Endodermal cell (in vitro differentiated cells): ENCODE data around the gene MYBBP1A. TPM values are rescaled to one million over a fixed set of nuclear protein-coding genes. Genes with fewer than 3 reads are reported as not detected.

Source experiments
- DNase-seq: peaks from one replicate; pipeline ENCODE4 v3.0.0-alpha.2; 2017
- H3K27ac ChIP-seq: 2 replicates; pipeline ENCODE4 v1.5.1; 2013; ENCODE audit warnings: mild to moderate bottlenecking, low read depth, low read length, moderate library complexity
- H3K27me3 ChIP-seq: 2 replicates; pipeline ENCODE4 v1.6.1; 2013; ENCODE audit warnings: mild to moderate bottlenecking, low read length, moderate library complexity; ENCODE audit not compliant: insufficient read depth, control insufficient read depth, poor library complexity, severe bottlenecking
- H3K36me3 ChIP-seq: 2 replicates; pipeline ENCODE4 v1.7.0; 2013; ENCODE audit warnings: mild to moderate bottlenecking, low read length, moderate library complexity; ENCODE audit not compliant: control insufficient read depth, insufficient read depth
- H3K4me1 ChIP-seq: one replicate; pipeline ENCODE4 v1.7.0; 2013; ENCODE audit warnings: low read length; ENCODE audit not compliant: control insufficient read depth, insufficient read depth
- H3K4me3 ChIP-seq: 2 replicates; pipeline ENCODE4 v1.5.1; 2013; ENCODE audit warnings: mild to moderate bottlenecking, low read length, moderate library complexity
- H3K9ac ChIP-seq: 2 replicates; pipeline ENCODE4 v1.6.1; 2013; ENCODE audit warnings: mild to moderate bottlenecking, low read length, moderate library complexity; ENCODE audit not compliant: poor library complexity, severe bottlenecking; ENCODE audit errors: extremely low read depth
- H3K9me3 ChIP-seq: 2 replicates; pipeline ENCODE4 v1.6.1; 2013; ENCODE audit warnings: mild to moderate bottlenecking, low read length, moderate library complexity; ENCODE audit not compliant: control insufficient read depth
- H3K27ac Mint-ChIP-seq: 2 replicates; pipeline ENCODE4 v1.8.0; 2020; ENCODE audit warnings: mixed read lengths
- H3K27me3 Mint-ChIP-seq: 2 replicates; pipeline ENCODE4 v1.8.0; 2021; ENCODE audit warnings: mild to moderate bottlenecking, mixed read lengths; ENCODE audit not compliant: insufficient read depth
- H3K36me3 Mint-ChIP-seq: 2 replicates; pipeline ENCODE4 v1.8.0; 2020; ENCODE audit warnings: low read depth, mixed read lengths
- H3K4me1 Mint-ChIP-seq: 2 replicates; pipeline ENCODE4 v1.8.0; 2020; ENCODE audit warnings: mixed read lengths
- H3K4me3 Mint-ChIP-seq: 2 replicates; pipeline ENCODE4 v1.8.0; 2020; ENCODE audit warnings: mild to moderate bottlenecking, moderate library complexity, mixed read lengths
- H3K9me3 Mint-ChIP-seq: 2 replicates; pipeline ENCODE4 v1.8.0; 2020; ENCODE audit warnings: mild to moderate bottlenecking, mixed read lengths
- CTCF ChIP-seq: fragments of 200-600 bp; sonication (generic); conservative IDR thresholded peaks from 2 replicates; pipeline ENCODE4 v1.5.0; 2021; ENCODE audit warnings: antibody characterized with exemption, mild to moderate bottlenecking
- WGBS, 2 experiments: methylation state at CpG; one replicate each; pipeline versions ENCODE4 v1.1.5 to v1.1.7; 2013; ENCODE audit warnings: missing lambda C conversion rate in 2 of 2, mixed read lengths in 1 of 2; ENCODE audit not compliant: insufficient coverage in 1 of 2, insufficient read length in 1 of 2; 5-methylcytosine and 5-hydroxymethylcytosine counted together
- total RNA-seq, 2 donors: library from RNA; stranded (reverse); fragmentation: NEBNext Ultra II Directional in 1 of 2; extraction: Animal tissue kit (Norgen Biotek cat#: 25700) in 1 of 2; gene quantifications; 2 replicates in 1 of 2; 3 replicates in 1 of 2; pipeline ENCODE4 v1.2.1, GENCODE V29; 2021

Gene MYBBP1A
- total RNA-seq, 2 donors from 2014 or later = 55.6 to 70.9 TPM

- no peaks in the 10 kb centered on the region for H3K36me3 Mint-ChIP-seq
- H3K4me1 Mint-ChIP-seq = no peaks in the 10 kb centered on the region
- no peaks in the 10 kb centered on the region for H3K36me3 ChIP-seq
- H3K4me3 ChIP-seq = no peak overlapping the region
- no peaks in the 10 kb centered on the region for H3K9me3 ChIP-seq
- no peak for DNase-seq
- H3K27me3 ChIP-seq = no peaks in the 10 kb centered on the region
- no peak overlapping the region for H3K27ac Mint-ChIP-seq
- H3K27me3 Mint-ChIP-seq = peaks cover 9% of the 10 kb centered on the region
- no peak overlapping the region for H3K27ac ChIP-seq
- H3K9ac ChIP-seq = no peak overlapping the region
- H3K4me3 Mint-ChIP-seq = no peak overlapping the region
- no peaks in the 10 kb centered on the region for H3K4me1 ChIP-seq
- no peak for TF ChIP-seq CTCF
- 88% methylated on average over 6 to 11 of the region's 11 CpGs for WGBS, 2 experiments
- no peaks in the 10 kb centered on the region for H3K9me3 Mint-ChIP-seq
Observed at GRCh38 chr17:4510618-4510941, 44.6 kb downstream of the MYBBP1A start.

- Mint-ChIP-seq H3K27me3 (peaks cover 9% of the 10 kb centered on the region), H3K36me3 (no peaks in the 10 kb centered on the region), H3K9me3 (no peaks in the 10 kb centered on the region), H3K27ac (no peak overlapping the region), H3K4me1 (peaks cover 2% of the 10 kb centered on the region), H3K4me3 (no peak overlapping the region)
- Histone ChIP-seq H3K4me3 (no peak overlapping the region), H3K36me3 (no peaks in the 10 kb centered on the region), H3K27ac (no peak overlapping the region), H3K9me3 (no peaks in the 10 kb centered on the region), H3K4me1 (no peaks in the 10 kb centered on the region), H3K27me3 (no peaks in the 10 kb centered on the region), H3K9ac (no peak overlapping the region)
- 91 to 92% methylated on average over 18 to 21 of the region's 21 CpGs for WGBS, 2 experiments
- no peak for DNase-seq
- TF ChIP-seq CTCF = no peak
Observed at GRCh38 chr17:4509923-4510617, 45.1 kb downstream of the MYBBP1A start.

GRCh38 chr17:4509401-4509800, 45.8 kb downstream of the MYBBP1A start:
- no peak for DNase-seq
- Mint-ChIP-seq H3K9me3 (no peaks in the 10 kb centered on the region), H3K36me3 (no peaks in the 10 kb centered on the region), H3K27ac (no peak overlapping the region), H3K4me1 (peaks cover 2% of the 10 kb centered on the region), H3K27me3 (peaks cover 9% of the 10 kb centered on the region), H3K4me3 (no peak overlapping the region)
- WGBS, 2 experiments = 90% methylated on average over 8 of the region's 8 CpGs
- Histone ChIP-seq H3K4me3 (no peak overlapping the region), H3K9ac (no peak overlapping the region), H3K9me3 (no peaks in the 10 kb centered on the region), H3K4me1 (no peaks in the 10 kb centered on the region), H3K27me3 (no peaks in the 10 kb centered on the region), H3K36me3 (no peaks in the 10 kb centered on the region), H3K27ac (no peak overlapping the region)
- peak; percentile 14 for TF ChIP-seq CTCF
